GM19043 (cell line): Measurements from ENCODE around the gene GFOD1.
"Not testable (repeated sequence)": the region's sequence is repeated elsewhere in the genome, so short reads cannot be mapped to it uniquely, and the experiment has no call there.

Experiments
- ATAC-seq: cut with Tn5 transposase; IDR thresholded peaks from one replicate; pipeline ENCODE4 v1.9.1; 2021; ENCODE audit warnings: low read depth; ENCODE audit not compliant: unreplicated experiment

Gene GFOD1

GRCh38 chr6:13334953-13335352, 152.4 kb downstream of the GFOD1 start:
- ATAC-seq: no peak

- ATAC-seq: no peak
Observed at GRCh38 chr6:13332349-13332706, 155.1 kb downstream of the GFOD1 start.

GRCh38 chr6:13331516-13332348, 155.7 kb downstream of the GFOD1 start:
- no peak for ATAC-seq

- no peak for ATAC-seq
Observed at GRCh38 chr6:13328875-13329183, 158.6 kb downstream of the GFOD1 start.

GRCh38 chr6:13328076-13328874, 159.1 kb downstream of the GFOD1 start, which contains the start of gene TBC1D7:
Gene TBC1D7, minus strand, starts transcription at chr6:13328537. Its CDS starts 1,639 bp downstream, at chr6:13326898.
- peak; percentile 79 for ATAC-seq

GRCh38 chr6:13327691-13328075, 159.7 kb downstream of the GFOD1 start:
- no peak for ATAC-seq

- not testable (repeated sequence) for ATAC-seq
Observed at GRCh38 chr6:13326031-13326586, 161.3 kb downstream of the GFOD1 start.

- no peak for ATAC-seq
Observed at GRCh38 chr6:13319891-13320564, 167.4 kb downstream of the GFOD1 start.

- ATAC-seq: no peak
Observed at GRCh38 chr6:13318821-13319220, 168.6 kb downstream of the GFOD1 start.

- ATAC-seq: no peak
Observed at GRCh38 chr6:13315896-13316295, 171.5 kb downstream of the GFOD1 start.

GRCh38 chr6:13314806-13315205, 172.6 kb downstream of the GFOD1 start:
- ATAC-seq: no peak

GRCh38 chr6:13311155-13311554, 176.2 kb downstream of the GFOD1 start:
- ATAC-seq: no peak

- ATAC-seq: no peak
Observed at GRCh38 chr6:13308332-13308731, 179.1 kb downstream of the GFOD1 start.
